ENCODE results near the gene CASP7. TPM values are rescaled to one million over a fixed set of nuclear protein-coding genes. Genes with fewer than 3 reads are reported as not detected.

CASP7 gene
- polyA plus RNA-seq, 3 donors, result 9.9 to 26.1 (median 16.0) TPM

DNA sequence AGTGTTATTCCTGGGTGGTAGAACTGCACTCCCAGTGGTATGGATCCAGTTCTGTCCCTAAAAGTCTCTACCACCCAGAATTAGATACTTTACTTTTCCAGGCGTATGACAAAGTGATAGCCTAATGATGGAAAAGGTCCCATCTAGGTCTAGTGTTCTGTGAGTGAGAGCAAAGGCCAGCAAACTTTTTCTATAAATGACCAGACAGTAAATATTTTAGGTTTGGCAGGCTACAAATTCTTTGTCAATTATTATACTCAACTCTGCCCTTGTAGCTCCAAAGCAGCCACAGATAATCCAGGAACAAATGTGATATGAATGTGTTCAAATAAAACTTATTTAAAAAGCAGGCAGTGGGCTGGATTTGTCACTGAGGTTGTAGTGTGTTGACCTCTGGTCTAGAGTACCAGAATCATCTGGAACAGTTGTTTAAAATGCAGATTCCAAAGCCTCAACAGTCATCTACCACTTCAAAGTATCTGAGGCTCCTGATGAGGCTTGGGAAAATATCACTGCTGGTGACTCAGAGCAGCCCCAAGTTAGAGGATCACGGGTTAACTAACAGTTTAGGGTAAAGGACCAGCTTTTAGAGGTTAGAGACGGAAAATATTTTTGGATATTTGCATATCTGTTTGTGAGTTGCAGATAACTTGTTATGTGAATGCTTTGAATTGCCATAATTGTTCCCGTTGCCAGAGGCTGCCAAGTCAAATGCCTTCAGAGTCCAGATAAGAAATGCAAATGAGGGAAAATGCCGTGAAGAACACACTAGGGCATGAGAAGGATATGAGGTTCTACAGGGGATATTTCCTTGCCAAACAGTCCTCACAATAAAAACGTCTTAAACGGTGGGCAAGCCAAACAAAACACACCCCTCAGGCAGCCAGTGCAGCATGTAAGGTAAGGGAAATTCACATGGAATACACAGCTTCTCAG lies 35.3 kb upstream of the CASP7 start:
- DNase-seq, result no peak
- no peaks in the 10 kb centered on the region for H3K4me1 Mint-ChIP-seq
- 82% methylated on average over 3 of the region's 7 CpGs for WGBS (ENCODE audit: insufficient coverage)
- no peaks in the 10 kb centered on the region for H3K9me3 ChIP-seq (replicated peaks in 1 of 2; ENCODE audit: control insufficient read depth in 1 of 2, insufficient read depth in 1 of 2, low read length in 2 of 2)
- H3K27me3 ChIP-seq (ENCODE audit: control insufficient read depth in 2 of 2, insufficient read depth in 2 of 2, low read length in 2 of 2), result no peaks in the 10 kb centered on the region
- no peak overlapping the region for H3K27ac ChIP-seq (ENCODE audit: low read depth in 1 of 2, low read length in 2 of 2)
- no peaks in the 10 kb centered on the region for H3K36me3 ChIP-seq (replicated peaks in 1 of 2; ENCODE audit: control insufficient read depth in 1 of 2, insufficient read depth in 2 of 2, low read length in 2 of 2)
- H3K36me3 Mint-ChIP-seq, result no peaks in the 10 kb centered on the region
- intact Hi-C loops (cut with micrococcal nuclease), result no loop called here
- peaks cover 0 to 5% (median 2%) of the 10 kb centered on the region in 7 donors for H3K9me3 Mint-ChIP-seq
- H3K27me3 Mint-ChIP-seq (ENCODE audit: low read depth in 3 of 3), result peaks cover 0 to 15% (median 0%) of the 10 kb centered on the region in 3 donors
- no peak overlapping the region for H3K4me3 Mint-ChIP-seq
- TF ChIP-seq, protein P1, sequence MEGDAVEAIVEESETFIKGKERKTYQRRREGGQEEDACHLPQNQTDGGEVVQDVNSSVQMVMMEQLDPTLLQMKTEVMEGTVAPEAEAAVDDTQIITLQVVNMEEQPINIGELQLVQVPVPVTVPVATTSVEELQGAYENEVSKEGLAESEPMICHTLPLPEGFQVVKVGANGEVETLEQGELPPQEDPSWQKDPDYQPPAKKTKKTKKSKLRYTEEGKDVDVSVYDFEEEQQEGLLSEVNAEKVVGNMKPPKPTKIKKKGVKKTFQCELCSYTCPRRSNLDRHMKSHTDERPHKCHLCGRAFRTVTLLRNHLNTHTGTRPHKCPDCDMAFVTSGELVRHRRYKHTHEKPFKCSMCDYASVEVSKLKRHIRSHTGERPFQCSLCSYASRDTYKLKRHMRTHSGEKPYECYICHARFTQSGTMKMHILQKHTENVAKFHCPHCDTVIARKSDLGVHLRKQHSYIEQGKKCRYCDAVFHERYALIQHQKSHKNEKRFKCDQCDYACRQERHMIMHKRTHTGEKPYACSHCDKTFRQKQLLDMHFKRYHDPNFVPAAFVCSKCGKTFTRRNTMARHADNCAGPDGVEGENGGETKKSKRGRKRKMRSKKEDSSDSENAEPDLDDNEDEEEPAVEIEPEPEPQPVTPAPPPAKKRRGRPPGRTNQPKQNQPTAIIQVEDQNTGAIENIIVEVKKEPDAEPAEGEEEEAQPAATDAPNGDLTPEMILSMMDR (IDR thresholded peaks at IDR 0.05), result no peak
- H2AFZ ChIP-seq (ENCODE audit: insufficient read depth, low read depth, low read length, poor library complexity, severe bottlenecking), result no peak overlapping the region
- H3K4me3 ChIP-seq (replicated peaks in 1 of 3; ENCODE audit: low read depth in 2 of 3, low read length in 3 of 3), result no peak overlapping the region
- no peaks in the 10 kb centered on the region for H3K79me2 ChIP-seq (ENCODE audit: insufficient read depth, low read length)
- H3K4me2 ChIP-seq (replicated peaks; ENCODE audit: extremely low read depth, low read length, poor library complexity, severe bottlenecking), result no peak overlapping the region
- H3K9ac ChIP-seq (ENCODE audit: insufficient read depth, low read length, poor library complexity, severe bottlenecking), result no peak overlapping the region
- no peaks in the 10 kb centered on the region for H3K4me1 ChIP-seq (ENCODE audit: control insufficient read depth in 1 of 2, insufficient read depth in 2 of 2, low read length in 2 of 2)
- no peak overlapping the region for H3K27ac Mint-ChIP-seq
- no peaks in the 10 kb centered on the region for H4K20me1 ChIP-seq (ENCODE audit: insufficient read depth, low read length)

DNA sequence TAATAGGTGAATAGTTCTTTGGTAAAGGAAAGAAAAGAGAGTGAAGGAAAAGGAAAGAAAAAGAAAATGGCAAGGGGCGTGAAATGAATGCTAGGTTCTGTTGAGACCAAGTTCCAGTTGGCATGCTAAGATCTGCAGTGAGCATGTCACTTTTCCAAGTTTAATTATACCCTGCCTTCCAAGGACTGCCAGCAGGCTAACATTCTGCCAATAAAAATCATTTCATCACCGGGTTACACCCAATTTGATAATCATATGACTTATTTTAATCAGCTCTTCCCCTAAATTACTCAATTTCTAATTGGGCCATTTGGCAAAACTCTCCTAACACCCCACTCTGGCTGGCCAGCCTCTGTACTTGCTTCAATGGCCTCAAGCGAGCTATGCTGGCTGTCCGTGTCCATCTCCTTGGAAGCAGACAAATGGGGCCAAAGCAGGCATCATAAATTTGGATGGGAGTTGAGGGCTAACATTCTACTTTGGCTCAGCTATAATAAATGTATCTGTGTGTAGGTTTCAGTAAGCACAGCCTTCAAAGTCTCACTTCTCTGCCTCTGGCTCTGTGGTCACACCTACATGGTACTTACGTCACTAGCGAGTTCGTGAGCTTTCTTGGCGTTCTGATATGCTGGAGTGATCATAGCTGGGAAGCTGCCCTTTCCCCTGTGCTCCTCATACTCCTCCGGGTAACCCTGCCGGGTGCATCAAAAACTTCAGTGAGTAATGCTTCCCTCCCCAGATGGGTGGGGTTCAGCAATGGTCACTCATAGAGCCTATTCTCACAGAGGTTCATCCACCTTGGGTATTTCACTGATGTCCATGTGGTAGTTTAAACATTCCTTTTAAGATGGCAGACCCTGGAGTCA lies 33.1 kb upstream of the CASP7 start:
- no peak overlapping the region for H2AFZ ChIP-seq (ENCODE audit: insufficient read depth, low read depth, low read length, poor library complexity, severe bottlenecking)
- DNase-seq, result no peak
- Mint-ChIP-seq H3K36me3 (no peaks in the 10 kb centered on the region), H3K9me3 (peaks cover 0 to 9% (median 2%) of the 10 kb centered on the region in 7 donors), H3K4me3 (no peak overlapping the region), H3K27ac (no peak overlapping the region), H3K4me1 (no peaks in the 10 kb centered on the region), H3K27me3 (ENCODE audit: low read depth in 3 of 3) (peaks cover 0 to 11% (median 0%) of the 10 kb centered on the region in 3 donors)
- no peaks in the 10 kb centered on the region for H3K79me2 ChIP-seq (ENCODE audit: insufficient read depth, low read length)
- no peaks in the 10 kb centered on the region for H3K36me3 ChIP-seq (replicated peaks in 1 of 2; ENCODE audit: control insufficient read depth in 1 of 2, insufficient read depth in 2 of 2, low read length in 2 of 2)
- H3K4me1 ChIP-seq (ENCODE audit: control insufficient read depth in 1 of 2, insufficient read depth in 2 of 2, low read length in 2 of 2), result no peaks in the 10 kb centered on the region
- no peaks in the 10 kb centered on the region for H3K27me3 ChIP-seq (ENCODE audit: control insufficient read depth in 2 of 2, insufficient read depth in 2 of 2, low read length in 2 of 2)
- no peak overlapping the region for H3K4me3 ChIP-seq (replicated peaks in 1 of 3; ENCODE audit: low read depth in 2 of 3, low read length in 3 of 3)
- H3K9me3 ChIP-seq (replicated peaks in 1 of 2; ENCODE audit: control insufficient read depth in 1 of 2, insufficient read depth in 1 of 2, low read length in 2 of 2), result no peaks in the 10 kb centered on the region
- WGBS (ENCODE audit: insufficient coverage), result 88% methylated on average over 8 of the region's 10 CpGs
- intact Hi-C loops (cut with micrococcal nuclease), result no loop called here
- TF ChIP-seq, protein P1 (IDR thresholded peaks at IDR 0.05), result no peak
- H3K4me2 ChIP-seq (replicated peaks; ENCODE audit: extremely low read depth, low read length, poor library complexity, severe bottlenecking), result no peak overlapping the region
- H3K9ac ChIP-seq (ENCODE audit: insufficient read depth, low read length, poor library complexity, severe bottlenecking), result no peak overlapping the region
- H3K27ac ChIP-seq (ENCODE audit: low read depth in 1 of 2, low read length in 2 of 2), result no peak overlapping the region
- no peaks in the 10 kb centered on the region for H4K20me1 ChIP-seq (ENCODE audit: insufficient read depth, low read length)

Data from CD14-positive monocyte (primary cell).